Body of pancreas (tissue), 4 donors: ENCODE results near the gene MAP3K5.

Source experiments
- POLR2A ChIP-seq, 3 donors: fragments of 450-650 bp; IDR thresholded peaks; one replicate each; pipeline ENCODE4 v1.6.1; 2016; ENCODE audit warnings: antibody characterized with exemption in 3 of 3, mild to moderate bottlenecking in 2 of 3
- TF ChIP-seq, protein P1 (sequence below), 7 experiments: fragments of 450-650 bp in 4 of 7; fragments of 200-600 bp in 3 of 7; sonication (generic) in 3 of 7; IDR thresholded peaks; one replicate each; pipeline ENCODE4 v1.5.1; 2016 to 2019; ENCODE audit warnings: antibody characterized with exemption in 7 of 7

DNA sequence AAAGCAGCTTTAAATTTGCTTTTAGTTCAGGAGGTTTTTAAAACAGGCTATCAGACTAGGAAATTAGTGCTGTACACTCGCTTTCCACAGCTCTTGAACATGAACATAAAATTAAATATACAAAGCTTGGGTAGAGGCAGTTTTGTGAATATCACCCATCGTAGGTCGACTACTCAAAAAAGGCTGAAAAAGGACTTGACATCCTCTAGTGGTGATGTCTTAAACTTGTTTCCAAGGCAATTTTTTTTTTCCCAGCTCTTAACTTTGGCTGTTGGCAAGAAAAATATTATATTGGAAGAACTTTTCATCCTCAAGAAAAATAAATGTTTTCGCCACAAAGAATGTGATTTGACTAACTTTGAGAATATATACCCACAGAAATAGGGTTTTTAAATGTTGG lies 244.9 kb downstream of the MAP3K5 start:
- TF ChIP-seq, protein P1, sequence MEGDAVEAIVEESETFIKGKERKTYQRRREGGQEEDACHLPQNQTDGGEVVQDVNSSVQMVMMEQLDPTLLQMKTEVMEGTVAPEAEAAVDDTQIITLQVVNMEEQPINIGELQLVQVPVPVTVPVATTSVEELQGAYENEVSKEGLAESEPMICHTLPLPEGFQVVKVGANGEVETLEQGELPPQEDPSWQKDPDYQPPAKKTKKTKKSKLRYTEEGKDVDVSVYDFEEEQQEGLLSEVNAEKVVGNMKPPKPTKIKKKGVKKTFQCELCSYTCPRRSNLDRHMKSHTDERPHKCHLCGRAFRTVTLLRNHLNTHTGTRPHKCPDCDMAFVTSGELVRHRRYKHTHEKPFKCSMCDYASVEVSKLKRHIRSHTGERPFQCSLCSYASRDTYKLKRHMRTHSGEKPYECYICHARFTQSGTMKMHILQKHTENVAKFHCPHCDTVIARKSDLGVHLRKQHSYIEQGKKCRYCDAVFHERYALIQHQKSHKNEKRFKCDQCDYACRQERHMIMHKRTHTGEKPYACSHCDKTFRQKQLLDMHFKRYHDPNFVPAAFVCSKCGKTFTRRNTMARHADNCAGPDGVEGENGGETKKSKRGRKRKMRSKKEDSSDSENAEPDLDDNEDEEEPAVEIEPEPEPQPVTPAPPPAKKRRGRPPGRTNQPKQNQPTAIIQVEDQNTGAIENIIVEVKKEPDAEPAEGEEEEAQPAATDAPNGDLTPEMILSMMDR (IDR thresholded peaks at IDR 0.05): peak in 6 of 7 experiments; percentile 29 to 66 (median 62)
- TF ChIP-seq POLR2A (IDR thresholded peaks at IDR 0.05): no peak
